HG02938 (cell line): Measurements from ENCODE around the gene PPP6R1.

ENCODE experiments used
- ATAC-seq: cut with Tn5 transposase; IDR thresholded peaks from one replicate; pipeline ENCODE4 v1.9.1; 2021; ENCODE audit warnings: mild to moderate bottlenecking, moderate library complexity; ENCODE audit not compliant: unreplicated experiment

Gene PPP6R1

GRCh38 chr19:55245236-55245904 is 13.4 kb downstream of the PPP6R1 start:
- no peak for ATAC-seq

- no peak for ATAC-seq
Measured at GRCh38 chr19:55244004-55244680, 14.7 kb downstream of the PPP6R1 start.

- ATAC-seq: no peak
Measured at GRCh38 chr19:55242517-55242916, 16.3 kb downstream of the PPP6R1 start.

GRCh38 chr19:55241935-55242464 is 16.8 kb downstream of the PPP6R1 start:
- ATAC-seq: no peak

- ATAC-seq: no peak
Measured at GRCh38 chr19:55241143-55241934, 17.5 kb downstream of the PPP6R1 start.

- ATAC-seq: no peak
Measured at GRCh38 chr19:55240713-55241020, 18.1 kb downstream of the PPP6R1 start.

- no peak for ATAC-seq
Measured at GRCh38 chr19:55239004-55239403, 19.8 kb downstream of the PPP6R1 start.

- ATAC-seq: no peak
Measured at GRCh38 chr19:55238030-55238429, 20.8 kb downstream of the PPP6R1 start.

GRCh38 chr19:55232986-55233385 is 25.8 kb downstream of the PPP6R1 start:
- ATAC-seq: no peak

- no peak for ATAC-seq
Measured at GRCh38 chr19:55232286-55232602, 26.6 kb downstream of the PPP6R1 start.

- no peak for ATAC-seq
Measured at GRCh38 chr19:55231391-55232285, 27.2 kb downstream of the PPP6R1 start.

GRCh38 chr19:55230780-55231179 is 28.0 kb downstream of the PPP6R1 start:
- no peak for ATAC-seq

GRCh38 chr19:55230329-55230728 is 28.5 kb downstream of the PPP6R1 start:
- no peak for ATAC-seq

GRCh38 chr19:55229789-55230182 is 29.0 kb downstream of the PPP6R1 start:
- ATAC-seq: no peak

GRCh38 chr19:55229145-55229788 is 29.6 kb downstream of the PPP6R1 start:
- ATAC-seq: no peak

- ATAC-seq: no peak
Measured at GRCh38 chr19:55228403-55229031, 30.3 kb downstream of the PPP6R1 start, which contains the start of gene TMEM86B. Gene TMEM86B (minus strand): TSS chr19:55228763. CDS start chr19:55228741, 22 bp downstream.

GRCh38 chr19:55228015-55228391 is 30.8 kb downstream of the PPP6R1 start:
- no peak for ATAC-seq

- no peak for ATAC-seq
Measured at GRCh38 chr19:55227241-55228014, 31.4 kb downstream of the PPP6R1 start.

- no peak for ATAC-seq
Measured at GRCh38 chr19:55226788-55227187, 32.0 kb downstream of the PPP6R1 start.
